B cell (primary cell): Measurements from ENCODE around the gene OR6A2. TPM values are rescaled to one million over a fixed set of nuclear protein-coding genes. Genes with fewer than 3 reads are reported as not detected.

Experiments used
- ATAC-seq: fragments of 200-7000 bp; cut with Tn5 transposase; one replicate; pipeline ENCODE4 v1.10.0; 2021; ENCODE audit warnings: low read depth, mild to moderate bottlenecking, moderate number of reproducible peaks, moderate library complexity
- CTCF ChIA-PET: fragments of 350-600 bp; sonication (Branson Sonifier 250); formaldehyde crosslinking; loops from one replicate; lab custom pipeline; 2021; ENCODE audit warnings: antibody characterized with exemption, inconsistent platforms; lab: Charles Lee
- POLR2A ChIA-PET: fragments of 350-600 bp; sonication (Branson Sonifier 250); formaldehyde crosslinking; loops from one replicate; lab custom pipeline; 2021; ENCODE audit warnings: antibody characterized with exemption; lab: Charles Lee
- DNase-seq: peaks from one replicate; pipeline ENCODE4 v3.0.0; 2013
- H2AFZ ChIP-seq: 2 replicates; pipeline ENCODE4 v1.6.1; 2012; ENCODE audit warnings: mild to moderate bottlenecking, low read depth, low read length; ENCODE audit not compliant: insufficient read depth, poor library complexity, severe bottlenecking
- H3K27ac ChIP-seq, 2 donors: 1 replicate in 1 of 2; 2 replicates in 1 of 2; pipeline ENCODE4 v1.5.1; 2012 to 2013; ENCODE audit warnings: low read length in 2 of 2, mild to moderate bottlenecking in 2 of 2, moderate library complexity in 1 of 2
- H3K27me3 ChIP-seq, 4 experiments: fragments of 200-600 bp in 1 of 4; sonication (generic) in 1 of 4; replicated peaks in 1 of 4; 1 replicate in 2 of 4; 2 replicates in 2 of 4; pipeline versions ENCODE4 v1.6.1 to v1.7.0; 2013 to 2016; ENCODE audit warnings: low read length in 3 of 4, mild to moderate bottlenecking in 2 of 4, mixed read lengths in 1 of 4, moderate library complexity in 1 of 4; ENCODE audit not compliant: insufficient read depth in 4 of 4, control insufficient read depth in 3 of 4; ENCODE audit errors: control extremely low read depth in 1 of 4
- H3K36me3 ChIP-seq, 2 experiments: replicated peaks in 1 of 2; 1 replicate in 1 of 2; 2 replicates in 1 of 2; pipeline versions ENCODE4 v1.6.1 to v1.7.1; 2013; ENCODE audit warnings: low read length in 1 of 2; ENCODE audit not compliant: insufficient read depth in 2 of 2, control insufficient read depth in 1 of 2; ENCODE audit errors: control extremely low read depth in 1 of 2, extremely low read depth in 1 of 2
- H3K4me1 ChIP-seq, 2 donors: fragments of 200-600 bp in 1 of 2; sonication (generic) in 1 of 2; 1 replicate in 1 of 2; 2 replicates in 1 of 2; pipeline versions ENCODE4 v1.5.1 to v1.6.1; 2013 to 2017; ENCODE audit warnings: low read length in 2 of 2; ENCODE audit not compliant: control insufficient read depth in 2 of 2, insufficient read depth in 2 of 2
- H3K4me2 ChIP-seq: replicated peaks from 2 replicates; pipeline ENCODE3; 2012; ENCODE audit warnings: mild to moderate bottlenecking, low read depth, low read length; ENCODE audit not compliant: poor library complexity, severe bottlenecking
- H3K4me3 ChIP-seq, 5 experiments: fragments of 200-600 bp in 1 of 5; sonication (generic) in 1 of 5; 1 replicate in 3 of 5; 2 replicates in 2 of 5; pipeline versions ENCODE4 v1.5.1 to v1.7.0; 2011 to 2016; ENCODE audit warnings: low read length in 4 of 5, mild to moderate bottlenecking in 4 of 5, low read depth in 2 of 5, control low read depth in 1 of 5, moderate library complexity in 1 of 5; ENCODE audit not compliant: insufficient read depth in 1 of 5; ENCODE audit errors: control extremely low read depth in 1 of 5, extremely low read depth in 1 of 5
- H3K79me2 ChIP-seq: fragments of 200-600 bp; sonication (generic); one replicate; pipeline ENCODE4 v1.6.0; 2016; ENCODE audit warnings: low read length; ENCODE audit not compliant: control insufficient read depth, insufficient read depth
- H3K9ac ChIP-seq: fragments of 200-600 bp; sonication (generic); 2 replicates; pipeline ENCODE4 v1.6.1; 2017; ENCODE audit warnings: mild to moderate bottlenecking, low read length, moderate library complexity
- H3K9me3 ChIP-seq, 3 donors: one replicate each; pipeline versions ENCODE4 v1.6.1 to v1.7.1; 2013; ENCODE audit warnings: low read length in 2 of 3; ENCODE audit not compliant: control insufficient read depth in 2 of 3, insufficient read depth in 1 of 3; ENCODE audit errors: control extremely low read depth in 1 of 3
- H4K20me1 ChIP-seq: 2 replicates; pipeline ENCODE4 v1.6.0; 2012; ENCODE audit warnings: mild to moderate bottlenecking, low read length; ENCODE audit not compliant: insufficient read depth, control insufficient read depth, poor library complexity, severe bottlenecking
- H3K27ac Mint-ChIP-seq: one replicate; pipeline ENCODE4 v1.8.0; 2021; ENCODE audit warnings: mixed read lengths
- H3K27me3 Mint-ChIP-seq: one replicate; pipeline ENCODE4 v1.8.0; 2021; ENCODE audit warnings: mixed read lengths
- H3K4me1 Mint-ChIP-seq: one replicate; pipeline ENCODE4 v1.8.0; 2021; ENCODE audit warnings: mixed read lengths
- H3K4me3 Mint-ChIP-seq: one replicate; pipeline ENCODE4 v1.8.0; 2021; ENCODE audit warnings: mixed read lengths
- H3K9me3 Mint-ChIP-seq: one replicate; pipeline ENCODE4 v1.8.0; 2022; ENCODE audit warnings: mixed read lengths; ENCODE audit not compliant: insufficient read depth
- CTCF ChIP-seq: fragments of 200-600 bp; IDR thresholded peaks from one replicate; pipeline ENCODE4 v1.8.0; 2022; ENCODE audit warnings: antibody characterized with exemption, mild to moderate bottlenecking
- EZH2 ChIP-seq: IDR thresholded peaks from 2 replicates; pipeline ENCODE4 v1.6.1; 2012; ENCODE audit warnings: borderline replicate concordance, low read depth, mild to moderate bottlenecking, moderate library complexity, low read length; ENCODE audit not compliant: insufficient read depth, poor library complexity, severe bottlenecking
- WGBS: methylation state at CpG from one replicate; pipeline ENCODE4 v1.1.5; 2013; ENCODE audit warnings: missing lambda C conversion rate; ENCODE audit not compliant: insufficient coverage; 5-methylcytosine and 5-hydroxymethylcytosine counted together
- intact Hi-C: fragments of 100-400 bp; cut with micrococcal nuclease; formaldehyde crosslinking; loops from one replicate; pipeline ENCODE4 v1.10.0; 2022
- polyA plus RNA-seq: library from polyadenylated mRNA; depleted of rRNA; stranded (reverse); fragments of >200 nt; gene quantifications from 2 replicates; pipeline ENCODE4 v1.2.3, GENCODE V29; 2012
- total RNA-seq, 2 donors: library from RNA; stranded (reverse); fragments of 120-200 nt in 1 of 2; gene quantifications; 1 replicate in 1 of 2; 2 replicates in 1 of 2; pipeline versions ENCODE4 v1.2.3 to v1.2.4, GENCODE V29; 2013 to 2022

OR6A2 gene
- total and polyA plus RNA-seq, 2 donors (not counting 1 experiment from before 2014, with no cell fraction given), result 0.12 TPM; not detected in 1

DNA sequence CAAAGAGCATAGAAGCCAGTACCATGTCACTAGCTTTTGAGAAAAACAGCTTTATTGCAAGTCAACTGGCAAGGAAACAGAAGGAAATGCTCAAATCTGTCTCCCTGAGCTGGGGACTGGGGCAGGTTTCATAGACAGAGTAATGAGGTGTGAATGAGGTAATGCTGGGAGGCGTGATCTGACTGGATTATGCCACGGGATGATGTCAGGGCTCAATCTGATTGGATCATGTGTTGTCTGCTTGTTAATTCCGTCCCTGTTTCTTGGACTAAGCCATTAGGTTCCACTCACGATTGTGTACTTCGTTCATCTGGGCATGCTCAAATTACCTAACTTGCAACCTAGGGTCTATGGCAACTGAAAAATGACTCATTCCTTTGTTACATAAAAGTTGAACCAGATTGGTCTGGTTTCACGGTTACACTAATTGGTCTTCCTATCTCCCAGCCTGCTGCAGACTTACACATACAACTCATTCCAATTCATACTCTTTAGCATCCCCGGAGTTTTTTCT lies 25.8 kb upstream of the OR6A2 start:
- H4K20me1 ChIP-seq, result no peaks in the 10 kb centered on the region
- TF ChIP-seq EZH2 (no peak), CTCF (no peak)
- 91% methylated on average over 6 of the region's 7 CpGs for WGBS
- Mint-ChIP-seq H3K4me3 (no peak overlapping the region), H3K27me3 (peaks cover 3% of the 10 kb centered on the region), H3K27ac (no peak overlapping the region), H3K4me1 (no peaks in the 10 kb centered on the region), H3K9me3 (peaks cover under 1% of the 10 kb centered on the region)
- no peaks in the 10 kb centered on the region for H3K36me3 ChIP-seq
- no peak for ATAC-seq
- no peak overlapping the region for H3K27ac ChIP-seq
- no peaks in the 10 kb centered on the region for H3K27me3 ChIP-seq
- CTCF ChIA-PET, result interaction anchor here (2.4 kb wide), 1 partner anchor 13 kb away, joined by 10 read pairs; no protein-coding TSS in a partner anchor
- no peak overlapping the region for H3K4me3 ChIP-seq
- H3K9ac ChIP-seq, result no peak overlapping the region
- no peaks in the 10 kb centered on the region for H3K9me3 ChIP-seq
- no peak overlapping the region for H3K4me2 ChIP-seq
- intact Hi-C loops, result no loop called here
- H3K4me1 ChIP-seq, result no peaks in the 10 kb centered on the region
- no peak overlapping the region for H2AFZ ChIP-seq
- no peak for DNase-seq
- POLR2A ChIA-PET, result no interaction called here
- no peaks in the 10 kb centered on the region for H3K79me2 ChIP-seq

DNA sequence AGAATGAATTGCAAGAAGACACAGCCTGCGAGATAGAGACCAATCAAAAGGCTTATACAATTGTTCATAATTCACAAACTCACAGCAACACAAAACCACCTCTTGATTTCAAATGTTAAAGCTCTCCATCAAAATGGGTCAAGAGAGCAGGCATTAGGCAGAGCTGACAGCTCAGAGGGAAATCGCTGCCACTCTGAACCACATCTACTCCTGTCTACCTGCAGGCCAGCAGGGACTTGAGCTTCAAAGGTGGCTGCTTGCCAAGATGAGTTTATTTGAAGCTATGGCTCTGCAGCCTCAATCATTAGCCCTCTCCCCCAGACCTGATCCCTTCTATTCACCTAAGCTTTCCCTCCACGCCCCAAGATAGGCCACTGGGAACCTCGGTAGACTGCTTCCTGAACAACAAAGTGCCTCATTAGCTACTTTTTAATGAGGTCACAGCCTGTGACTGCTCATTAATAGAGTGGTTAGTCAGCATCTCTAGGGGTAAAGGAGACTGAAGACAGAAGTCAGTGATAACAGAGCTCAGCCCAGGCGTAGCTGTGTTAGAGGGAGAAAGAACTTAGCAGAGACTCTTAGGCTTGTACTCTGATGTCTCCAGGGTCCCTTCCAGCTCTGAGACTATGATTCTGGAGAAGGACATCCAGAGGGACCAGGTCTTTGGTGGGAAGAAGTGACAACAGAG lies 24.8 kb upstream of the OR6A2 start:
- TF ChIP-seq CTCF (no peak), EZH2 (no peak)
- Histone ChIP-seq H2AFZ (no peak overlapping the region), H3K4me3 (no peak overlapping the region), H3K27ac (no peak overlapping the region), H3K4me1 (no peaks in the 10 kb centered on the region), H3K79me2 (no peaks in the 10 kb centered on the region), H3K9me3 (no peaks in the 10 kb centered on the region), H3K9ac (no peak overlapping the region), H3K4me2 (no peak overlapping the region), H4K20me1 (no peaks in the 10 kb centered on the region), H3K27me3 (no peaks in the 10 kb centered on the region), H3K36me3 (no peaks in the 10 kb centered on the region)
- no peak for DNase-seq
- no peak for ATAC-seq
- no peak overlapping the region for H3K4me3 Mint-ChIP-seq
- peaks cover 2% of the 10 kb centered on the region for H3K9me3 Mint-ChIP-seq
- H3K27me3 Mint-ChIP-seq, result peaks cover 3% of the 10 kb centered on the region
- 96% methylated on average over 3 of the region's 5 CpGs for WGBS
- ChIA-PET CTCF (interaction anchor here (0.7 to 2.4 kb wide), 2 partner anchors 12 to 700 kb away, joined by 4 to 10 read pairs; no protein-coding TSS in a partner anchor), POLR2A (no interaction called here)
- no peaks in the 10 kb centered on the region for H3K4me1 Mint-ChIP-seq
- no peak overlapping the region for H3K27ac Mint-ChIP-seq
- intact Hi-C loops, result no loop called here
